ENCODE data around the gene WFIKKN1. TPM values are rescaled to one million over a fixed set of nuclear protein-coding genes. Genes with fewer than 3 reads are reported as not detected.

Gene WFIKKN1
- total RNA-seq, 2 experiments from 2014 or later: 0.47 to 1.2 TPM

- H3K4me3 ChIP-seq (ENCODE audit: low read depth, low read length, poor library complexity, severe bottlenecking): peak overlapping the region; percentile 84
- TF ChIP-seq EZH2phosphoT487 (IDR thresholded peaks at IDR 0.05; ENCODE audit: borderline replicate concordance, low read depth, low read length) (no peak), CTCF (conservative IDR thresholded peaks at IDR 0.05; ENCODE audit: low read length) (no peak)
- BruUV-seq (replicated peaks): no TSS peak
- H3K9me2 ChIP-seq (ENCODE audit: insufficient read depth, low read length): no peaks in the 10 kb centered on the region
- ChIA-PET POLR2A (no interaction called here), CTCF (ENCODE audit: unreplicated experiment) (no interaction called here)
- no peak overlapping the region for H2AFZ ChIP-seq (ENCODE audit: low read length)
- no peaks in the 10 kb centered on the region for H3K9me3 ChIP-seq (ENCODE audit: low read length)
- no peak for DNase-seq (ENCODE audit: low spot score)
- peaks cover 20% of the 10 kb centered on the region; the same call in 1 of the 2 replicates for H3K79me2 ChIP-seq (ENCODE audit: insufficient read depth, low read depth, low read length)
- no peak overlapping the region for H3K27ac ChIP-seq (ENCODE audit: low read depth, low read length, poor library complexity, severe bottlenecking)
- H3K36me3 ChIP-seq (ENCODE audit: insufficient read depth, low read length): peaks cover 4% of the 10 kb centered on the region; the same call in 1 of the 2 replicates
- intact Hi-C loops (cut with micrococcal nuclease; ENCODE audit: unreplicated experiment): no loop called here
- H4K20me1 ChIP-seq (ENCODE audit: insufficient read depth, low read length): no peaks in the 10 kb centered on the region
- peaks cover 25% of the 10 kb centered on the region for H3K4me1 ChIP-seq (ENCODE audit: insufficient read depth, low read length, poor library complexity, severe bottlenecking)
- peak overlapping the region; percentile 83 for H3K4me2 ChIP-seq (ENCODE audit: low read length)
Observed at GRCh38 chr16:590188-590814, 40.5 kb upstream of the WFIKKN1 start.

GRCh38 chr16:590815-591200 is 40.0 kb upstream of the WFIKKN1 start:
- POLR2A ChIA-PET: no interaction called here
- peak overlapping the region; percentile 83 for H3K4me2 ChIP-seq (ENCODE audit: low read length)
- H3K9me2 ChIP-seq (ENCODE audit: insufficient read depth, low read length): no peaks in the 10 kb centered on the region
- H3K79me2 ChIP-seq (ENCODE audit: insufficient read depth, low read depth, low read length): peaks cover 20% of the 10 kb centered on the region; the same call in 1 of the 2 replicates
- TF ChIP-seq CTCF (conservative IDR thresholded peaks at IDR 0.05; ENCODE audit: low read length): no peak
- no peak for TF ChIP-seq EZH2phosphoT487 (IDR thresholded peaks at IDR 0.05; ENCODE audit: borderline replicate concordance, low read depth, low read length)
- H3K27ac ChIP-seq (ENCODE audit: low read depth, low read length, poor library complexity, severe bottlenecking): no peak overlapping the region
- no TSS peak for BruUV-seq (replicated peaks)
- no peaks in the 10 kb centered on the region for H4K20me1 ChIP-seq (ENCODE audit: insufficient read depth, low read length)
- no peaks in the 10 kb centered on the region for H3K9me3 ChIP-seq (ENCODE audit: low read length)
- intact Hi-C loops (cut with micrococcal nuclease; ENCODE audit: unreplicated experiment): no loop called here
- CTCF ChIA-PET (ENCODE audit: unreplicated experiment): no interaction called here
- peaks cover 25% of the 10 kb centered on the region for H3K4me1 ChIP-seq (ENCODE audit: insufficient read depth, low read length, poor library complexity, severe bottlenecking)
- no peak overlapping the region for H2AFZ ChIP-seq (ENCODE audit: low read length)
- DNase-seq (ENCODE audit: low spot score): no peak
- H3K4me3 ChIP-seq (ENCODE audit: low read depth, low read length, poor library complexity, severe bottlenecking): peak overlapping the region; percentile 84
- H3K36me3 ChIP-seq (ENCODE audit: insufficient read depth, low read length): peaks cover 4% of the 10 kb centered on the region; the same call in 1 of the 2 replicates

GRCh38 chr16:591231-591630 is 39.6 kb upstream of the WFIKKN1 start:
- no peaks in the 10 kb centered on the region for H3K9me2 ChIP-seq (ENCODE audit: insufficient read depth, low read length)
- no peaks in the 10 kb centered on the region for H4K20me1 ChIP-seq (ENCODE audit: insufficient read depth, low read length)
- peaks cover 20% of the 10 kb centered on the region; the same call in 1 of the 2 replicates for H3K79me2 ChIP-seq (ENCODE audit: insufficient read depth, low read depth, low read length)
- no peak overlapping the region for H2AFZ ChIP-seq (ENCODE audit: low read length)
- TF ChIP-seq CTCF (conservative IDR thresholded peaks at IDR 0.05; ENCODE audit: low read length) (no peak), EZH2phosphoT487 (IDR thresholded peaks at IDR 0.05; ENCODE audit: borderline replicate concordance, low read depth, low read length) (no peak)
- H3K9me3 ChIP-seq (ENCODE audit: low read length): no peaks in the 10 kb centered on the region
- no TSS peak for BruUV-seq (replicated peaks)
- intact Hi-C loops (cut with micrococcal nuclease; ENCODE audit: unreplicated experiment): no loop called here
- DNase-seq (ENCODE audit: low spot score): no peak
- H3K4me2 ChIP-seq (ENCODE audit: low read length): peak overlapping the region; percentile 83
- H3K27ac ChIP-seq (ENCODE audit: low read depth, low read length, poor library complexity, severe bottlenecking): no peak overlapping the region
- peaks cover 25% of the 10 kb centered on the region for H3K4me1 ChIP-seq (ENCODE audit: insufficient read depth, low read length, poor library complexity, severe bottlenecking)
- H3K4me3 ChIP-seq (ENCODE audit: low read depth, low read length, poor library complexity, severe bottlenecking): peak overlapping the region; percentile 84
- ChIA-PET POLR2A (no interaction called here), CTCF (ENCODE audit: unreplicated experiment) (no interaction called here)
- H3K36me3 ChIP-seq (ENCODE audit: insufficient read depth, low read length): peaks cover 4% of the 10 kb centered on the region; the same call in 1 of the 2 replicates
